SU-DHL-6 (cell line): ENCODE results near the gene CHKA.

Source experiments
- H2AFZ ChIP-seq: fragments of 200-600 bp; sonication (generic); 2 replicates; pipeline ENCODE4 v1.6.1; 2014; ENCODE audit warnings: low read depth, mild to moderate bottlenecking, moderate library complexity, mixed read lengths, antibody characterized with exemption, low read length; ENCODE audit not compliant: severe bottlenecking
- H3F3A ChIP-seq: fragments of 200-600 bp; shearing (Covaris generic); 2 replicates; pipeline ENCODE4 v1.6.0; 2016; ENCODE audit warnings: antibody characterized with exemption, mild to moderate bottlenecking; ENCODE audit not compliant: insufficient read depth
- H3K27ac ChIP-seq: fragments of 200-600 bp; sonication (generic); 2 replicates; pipeline ENCODE4 v1.5.1; 2016; ENCODE audit warnings: low read depth, mild to moderate bottlenecking, low read length, moderate library complexity, mixed read lengths
- H3K27me3 ChIP-seq: fragments of 200-600 bp; sonication (generic), shearing (Covaris generic); 2 replicates; pipeline ENCODE4 v1.6.0; 2014; ENCODE audit warnings: mild to moderate bottlenecking, low read length
- H3K36me3 ChIP-seq: fragments of 200-600 bp; sonication (generic); 2 replicates; pipeline ENCODE4 v1.6.1; 2014; ENCODE audit warnings: mild to moderate bottlenecking, low read length, mixed read lengths
- H3K4me2 ChIP-seq: fragments of 300-600, 200-600 bp; shearing (Covaris generic), sonication (generic); 2 replicates; pipeline ENCODE4 v1.6.0; 2014; ENCODE audit warnings: low read length, low read depth, mild to moderate bottlenecking; ENCODE audit not compliant: poor library complexity, severe bottlenecking
- H3K4me3 ChIP-seq: fragments of 200-600 bp; sonication (generic); 2 replicates; pipeline ENCODE4 v1.5.1; 2014; ENCODE audit warnings: antibody characterized with exemption, low read length, mild to moderate bottlenecking, mixed read lengths; ENCODE audit not compliant: insufficient read depth, poor library complexity, severe bottlenecking
- H3K79me2 ChIP-seq: fragments of 200-600 bp; sonication (generic); 2 replicates; pipeline ENCODE4 v1.6.1; 2014; ENCODE audit warnings: mild to moderate bottlenecking, low read length, moderate library complexity; ENCODE audit not compliant: insufficient read depth
- H3K9ac ChIP-seq: fragments of 200-600 bp; sonication (generic); 2 replicates; pipeline ENCODE4 v1.7.0; 2014; ENCODE audit warnings: mild to moderate bottlenecking, low read length
- H3K9me2 ChIP-seq: fragments of 200-600 bp; sonication (generic); replicated peaks from 2 replicates; pipeline ENCODE4 v1.6.1; 2014; ENCODE audit warnings: low read length; ENCODE audit not compliant: insufficient read depth
- H3K9me3 ChIP-seq: fragments of 200-600 bp; sonication (generic); 2 replicates; pipeline ENCODE4 v1.6.1; 2014; ENCODE audit warnings: low read length, mixed read lengths; ENCODE audit not compliant: insufficient read depth
- H4K20me1 ChIP-seq: fragments of 200-600 bp; sonication (generic); 2 replicates; pipeline ENCODE4 v1.6.1; 2014; ENCODE audit warnings: low read depth, mild to moderate bottlenecking, antibody characterized with exemption, low read length, moderate library complexity, mixed read lengths
- EZH2phosphoT487 ChIP-seq: fragments of 200-600 bp; sonication (generic), shearing (Covaris generic); conservative IDR thresholded peaks from 2 replicates; pipeline ENCODE4 v1.6.1; 2018; ENCODE audit warnings: mild to moderate bottlenecking, antibody characterized with exemption, low read length, moderate library complexity, mixed read lengths
- TF ChIP-seq, protein P1 (sequence below): fragments of 200-600 bp; sonication (generic); IDR thresholded peaks from one replicate; pipeline ENCODE4 v1.5.1; 2017; ENCODE audit warnings: antibody characterized with exemption, mild to moderate bottlenecking, low read length, moderate library complexity; ENCODE audit not compliant: insufficient read depth, poor library complexity, severe bottlenecking

Gene CHKA

DNA sequence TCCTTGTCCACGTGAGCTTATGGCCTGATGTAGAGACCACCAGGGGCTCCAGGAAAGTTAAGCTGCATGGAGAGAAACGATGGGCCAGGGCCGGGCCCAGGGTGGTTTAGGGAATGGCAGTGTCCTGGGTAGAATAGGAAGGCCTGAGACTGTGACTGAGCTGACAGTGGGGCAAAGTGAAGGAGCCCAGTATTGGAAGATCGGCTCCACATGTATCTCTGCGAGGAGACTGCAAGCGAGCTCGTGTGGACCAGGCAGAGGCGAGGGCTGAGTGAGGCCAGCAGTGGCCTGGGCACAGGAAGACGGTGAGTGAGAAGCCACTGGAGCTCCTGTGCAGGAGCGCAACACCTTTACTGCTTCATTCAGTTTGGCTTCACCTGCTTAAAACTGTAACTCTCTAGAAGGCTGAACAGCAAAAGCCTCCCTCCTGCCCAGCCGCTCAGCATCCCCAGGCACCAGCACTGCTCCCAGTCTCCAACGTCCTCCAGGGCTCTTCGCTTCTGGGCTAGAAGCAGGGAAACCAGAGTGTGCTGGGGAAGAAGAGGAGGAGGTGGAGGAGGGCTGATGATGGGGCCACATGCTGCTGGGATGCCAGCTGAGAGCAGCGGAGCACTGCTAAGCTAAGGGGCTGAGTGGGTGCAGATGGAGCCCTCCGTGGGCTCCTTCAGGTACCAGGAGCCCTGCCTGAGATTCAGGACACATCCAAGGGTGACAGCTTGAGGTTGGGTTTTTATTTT lies 68.9 kb downstream of the CHKA start:
- Histone ChIP-seq H2AFZ (no peak overlapping the region), H3K36me3 (no peaks in the 10 kb centered on the region), H3K79me2 (no peaks in the 10 kb centered on the region), H3K27me3 (no peaks in the 10 kb centered on the region), H3K9ac (no peak overlapping the region), H3K4me2 (no peak overlapping the region), H4K20me1 (no peaks in the 10 kb centered on the region), H3K9me2 (no peaks in the 10 kb centered on the region), H3F3A (0 out of 2 replicates have a peak, but pooled peaks cover 3% of the 10 kb centered on the region), H3K4me3 (no peak overlapping the region), H3K9me3 (no peaks in the 10 kb centered on the region), H3K27ac (no peak overlapping the region)
- no peak for TF ChIP-seq EZH2phosphoT487
- TF ChIP-seq, protein P1, sequence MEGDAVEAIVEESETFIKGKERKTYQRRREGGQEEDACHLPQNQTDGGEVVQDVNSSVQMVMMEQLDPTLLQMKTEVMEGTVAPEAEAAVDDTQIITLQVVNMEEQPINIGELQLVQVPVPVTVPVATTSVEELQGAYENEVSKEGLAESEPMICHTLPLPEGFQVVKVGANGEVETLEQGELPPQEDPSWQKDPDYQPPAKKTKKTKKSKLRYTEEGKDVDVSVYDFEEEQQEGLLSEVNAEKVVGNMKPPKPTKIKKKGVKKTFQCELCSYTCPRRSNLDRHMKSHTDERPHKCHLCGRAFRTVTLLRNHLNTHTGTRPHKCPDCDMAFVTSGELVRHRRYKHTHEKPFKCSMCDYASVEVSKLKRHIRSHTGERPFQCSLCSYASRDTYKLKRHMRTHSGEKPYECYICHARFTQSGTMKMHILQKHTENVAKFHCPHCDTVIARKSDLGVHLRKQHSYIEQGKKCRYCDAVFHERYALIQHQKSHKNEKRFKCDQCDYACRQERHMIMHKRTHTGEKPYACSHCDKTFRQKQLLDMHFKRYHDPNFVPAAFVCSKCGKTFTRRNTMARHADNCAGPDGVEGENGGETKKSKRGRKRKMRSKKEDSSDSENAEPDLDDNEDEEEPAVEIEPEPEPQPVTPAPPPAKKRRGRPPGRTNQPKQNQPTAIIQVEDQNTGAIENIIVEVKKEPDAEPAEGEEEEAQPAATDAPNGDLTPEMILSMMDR = no peak

DNA sequence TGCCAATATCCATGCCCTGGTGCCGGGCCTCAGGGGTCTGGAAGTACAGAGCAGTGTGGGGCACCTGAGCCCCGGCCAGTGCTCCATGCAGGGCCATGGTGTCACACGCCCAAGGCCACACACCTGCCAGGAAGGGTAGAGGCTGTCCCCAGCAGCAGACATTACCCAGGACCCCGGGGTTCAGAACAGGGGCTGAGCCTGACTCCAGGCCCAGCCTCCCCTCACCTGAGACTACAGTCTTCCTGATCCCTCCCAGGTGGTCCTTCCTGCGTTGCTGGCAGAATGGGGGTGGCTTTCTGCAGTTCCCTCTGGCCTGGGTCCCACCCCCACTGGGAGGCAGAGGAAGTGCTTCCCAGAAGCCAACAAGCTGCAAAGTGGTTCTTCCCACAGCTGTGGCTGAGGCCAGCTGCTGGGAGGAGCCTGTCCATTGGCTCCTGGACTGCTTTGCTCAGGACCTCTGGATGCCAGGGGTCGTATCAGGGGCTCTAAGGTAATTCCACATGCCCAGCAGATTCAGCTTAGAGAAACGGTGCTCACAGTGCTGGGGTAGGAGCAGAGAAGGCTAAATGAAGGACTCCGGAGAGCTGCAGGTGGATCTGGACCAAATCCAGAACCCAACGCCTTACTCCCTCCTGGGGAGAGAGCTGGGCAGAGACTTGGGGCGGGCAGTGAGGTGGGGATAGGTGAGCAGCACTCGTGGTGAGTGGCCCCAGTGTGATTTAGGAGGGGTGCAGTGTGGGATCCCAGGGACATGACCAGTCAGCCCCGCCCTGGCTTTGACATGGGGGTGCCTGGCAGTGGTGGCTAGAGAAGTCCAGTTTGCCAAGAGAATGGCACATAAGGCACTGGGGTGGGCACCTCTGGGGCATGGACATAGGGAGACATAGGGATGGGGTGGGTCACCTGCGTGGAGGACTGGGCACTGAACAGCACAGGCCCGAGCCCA lies 69.7 kb downstream of the CHKA start:
- Histone ChIP-seq H3K36me3 (no peaks in the 10 kb centered on the region), H3F3A (0 out of 2 replicates have a peak, but pooled peaks cover 3% of the 10 kb centered on the region), H2AFZ (no peak overlapping the region), H3K9ac (no peak overlapping the region), H3K4me3 (no peak overlapping the region), H3K27ac (no peak overlapping the region), H4K20me1 (no peaks in the 10 kb centered on the region), H3K79me2 (no peaks in the 10 kb centered on the region), H3K9me3 (no peaks in the 10 kb centered on the region), H3K27me3 (no peaks in the 10 kb centered on the region), H3K4me2 (no peak overlapping the region), H3K9me2 (no peaks in the 10 kb centered on the region)
- TF ChIP-seq, protein P1 = no peak
- no peak for TF ChIP-seq EZH2phosphoT487

DNA sequence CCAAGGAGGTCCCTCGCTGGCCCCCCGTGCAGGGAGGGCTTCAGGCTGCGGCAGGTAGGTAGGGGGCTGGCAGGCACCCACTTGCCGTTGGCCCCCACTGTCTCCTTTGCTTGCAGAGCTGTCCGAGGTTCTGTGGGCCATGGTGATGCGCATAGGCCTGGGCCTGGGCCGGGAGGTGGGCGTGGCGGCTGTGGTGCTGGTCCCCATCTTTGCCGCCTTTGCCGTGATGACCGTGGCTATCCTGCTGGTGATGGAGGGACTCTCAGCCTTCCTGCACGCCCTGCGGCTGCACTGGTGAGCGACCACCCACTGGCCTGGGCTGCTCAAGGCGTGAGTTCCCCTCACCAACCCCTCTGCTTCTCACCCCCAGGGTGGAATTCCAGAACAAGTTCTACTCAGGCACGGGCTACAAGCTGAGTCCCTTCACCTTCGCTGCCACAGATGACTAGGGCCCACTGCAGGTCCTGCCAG lies 70.8 kb downstream of the CHKA start:
- no peaks in the 10 kb centered on the region for H3F3A ChIP-seq
- no peak overlapping the region for H3K4me2 ChIP-seq
- H3K4me3 ChIP-seq = no peak overlapping the region
- H3K9ac ChIP-seq = no peak overlapping the region
- no peaks in the 10 kb centered on the region for H3K27me3 ChIP-seq
- H4K20me1 ChIP-seq = no peaks in the 10 kb centered on the region
- H2AFZ ChIP-seq = no peak overlapping the region
- no peaks in the 10 kb centered on the region for H3K79me2 ChIP-seq
- TF ChIP-seq, protein P1 = no peak
- no peaks in the 10 kb centered on the region for H3K9me2 ChIP-seq
- H3K9me3 ChIP-seq = no peaks in the 10 kb centered on the region
- no peaks in the 10 kb centered on the region for H3K36me3 ChIP-seq
- no peak overlapping the region for H3K27ac ChIP-seq
